Heart left ventricle (tissue), 16 donors: ENCODE measurements around the gene BEAN1. TPM values are rescaled to one million over a fixed set of nuclear protein-coding genes. Genes with fewer than 3 reads are reported as not detected.

Experiments
- ATAC-seq, 4 donors: fragments of 200-7000 bp; cut with Tn5 transposase; one replicate each; pipeline ENCODE4 v1.9.1; 2020 to 2022; ENCODE audit warnings: moderate library complexity in 4 of 4, mild to moderate bottlenecking in 3 of 4, moderate number of reproducible peaks in 1 of 4
- DNase-seq, 5 donors: peaks; one replicate each; pipeline ENCODE4 v3.0.0-alpha.2; 2020
- H3K27ac ChIP-seq, 12 donors: fragments of 200-600 bp; sonication (generic) in 4 of 12; one replicate each; pipeline versions ENCODE4 v1.5.0 to v1.8.0; 2016 to 2022; ENCODE audit warnings: mild to moderate bottlenecking in 2 of 12
- H3K27me3 ChIP-seq, 9 donors: fragments of 200-600 bp; sonication (generic) in 2 of 9; one replicate each; pipeline versions ENCODE4 v1.5.1 to v1.8.0; 2016 to 2022; ENCODE audit warnings: mild to moderate bottlenecking in 3 of 9
- H3K36me3 ChIP-seq, 9 donors: fragments of 200-600 bp; sonication (generic) in 2 of 9; one replicate each; pipeline versions ENCODE4 v1.5.0 to v1.8.0; 2018 to 2022; ENCODE audit warnings: mild to moderate bottlenecking in 2 of 9
- H3K4me1 ChIP-seq, 12 donors: fragments of 200-600 bp; sonication (generic) in 4 of 12; one replicate each; pipeline versions ENCODE4 v1.5.0 to v1.8.0; 2016 to 2022; ENCODE audit warnings: mild to moderate bottlenecking in 3 of 12
- H3K4me3 ChIP-seq, 12 donors: fragments of 200-600 bp; sonication (generic) in 4 of 12; one replicate each; pipeline versions ENCODE4 v1.5.0 to v1.8.0; 2017 to 2022; ENCODE audit warnings: mild to moderate bottlenecking in 9 of 12, moderate library complexity in 4 of 12
- H3K9me3 ChIP-seq, 12 donors: fragments of 200-600 bp; sonication (generic) in 4 of 12; one replicate each; pipeline versions ENCODE4 v1.5.0 to v1.8.0; 2016 to 2022; ENCODE audit warnings: mild to moderate bottlenecking in 1 of 12
- POLR2A ChIP-seq, 2 donors: fragments of 450-650 bp; IDR thresholded peaks; one replicate each; pipeline ENCODE4 v1.6.1; 2017; ENCODE audit warnings: antibody characterized with exemption in 2 of 2, mild to moderate bottlenecking in 2 of 2, moderate library complexity in 2 of 2
- WGBS, 4 donors: extraction: QIAGEN DNeasy Blood & Tissue Kit in 2 of 4; methylation state at CpG; one replicate each; pipeline versions ENCODE4 v1.1.5 to v1.1.7; 2013 to 2018; 5-methylcytosine and 5-hydroxymethylcytosine counted together
- intact Hi-C, 10 donors: fragments of 100-400 bp; cut with DNase I; formaldehyde crosslinking; loops; one replicate each; pipeline versions ENCODE4 v1.11.1 to v1.14.2; 2022
- polyA plus RNA-seq, 2 donors: library from polyadenylated mRNA; stranded (reverse); fragments of 200-250 nt; gene quantifications; one replicate each; pipeline ENCODE4 v1.2.3, GENCODE V29; 2013
- total RNA-seq, 9 donors: library from RNA; depleted of rRNA in 2 of 9; stranded (reverse); fragments of >200 nt in 2 of 9; fragmentation: NEBNext Ultra II Directional in 3 of 9; extraction: Animal tissue kit (Norgen Biotek cat#: 25700) in 3 of 9; gene quantifications; one replicate each; pipeline versions ENCODE4 v1.1.0 to v1.2.4, GENCODE V29; 2016 to 2023
- TF ChIP-seq, protein P1 (sequence below), 12 donors: fragments of 200-600 bp; sonication (generic) in 4 of 12; IDR thresholded peaks; one replicate each; pipeline versions ENCODE4 v1.5.0 to v1.8.0; 2018 to 2022; ENCODE audit warnings: antibody characterized with exemption in 12 of 12, mild to moderate bottlenecking in 5 of 12
- donor health status: ischemic (EF 13 %, LVEDD 7.1; RV severe dilation, severe dysfunction).
- donor health status: healthy with polysubstance abuse.
- donor health status: DM: no; HTN: yes; CAD: no.
- donor health status: DM: no; HTN: no; CAD: no.
- donor health status: ischemic (EF 25% LVEDD 6.9; RV normal size, moderate dysfunction).
- donor health status: ischemic (EF 25% LVEDD 5.7; RV mildly dilated, moderate dysfunction).
- donor health status: healthy.
- donor health status: DM: yes; HTN: yes; CAD: no.
- donor health status: ischemic (EF 35%, LVEDD 5.7; RV mildly dilated, moderate dysfunction).
- donor health status: nonischemic (EF 11% LVEDD 7.7; RV severe dilation, severe dysfunction).
- donor health status: DM: yes; HTN: yes; CAD: no.
- donor health status: PGD.
- donor health status: ischemic (EF 29% LVEDD 5.4; RV normal size, mild dysfunction).
- donor health status: nonischemic (EF 23%, LVEDD 6.1; RV moderate dilation, normal function).

Gene BEAN1
- total and polyA plus RNA-seq, 11 donors, result 0.30 to 8.8 (median 1.5) TPM

DNA sequence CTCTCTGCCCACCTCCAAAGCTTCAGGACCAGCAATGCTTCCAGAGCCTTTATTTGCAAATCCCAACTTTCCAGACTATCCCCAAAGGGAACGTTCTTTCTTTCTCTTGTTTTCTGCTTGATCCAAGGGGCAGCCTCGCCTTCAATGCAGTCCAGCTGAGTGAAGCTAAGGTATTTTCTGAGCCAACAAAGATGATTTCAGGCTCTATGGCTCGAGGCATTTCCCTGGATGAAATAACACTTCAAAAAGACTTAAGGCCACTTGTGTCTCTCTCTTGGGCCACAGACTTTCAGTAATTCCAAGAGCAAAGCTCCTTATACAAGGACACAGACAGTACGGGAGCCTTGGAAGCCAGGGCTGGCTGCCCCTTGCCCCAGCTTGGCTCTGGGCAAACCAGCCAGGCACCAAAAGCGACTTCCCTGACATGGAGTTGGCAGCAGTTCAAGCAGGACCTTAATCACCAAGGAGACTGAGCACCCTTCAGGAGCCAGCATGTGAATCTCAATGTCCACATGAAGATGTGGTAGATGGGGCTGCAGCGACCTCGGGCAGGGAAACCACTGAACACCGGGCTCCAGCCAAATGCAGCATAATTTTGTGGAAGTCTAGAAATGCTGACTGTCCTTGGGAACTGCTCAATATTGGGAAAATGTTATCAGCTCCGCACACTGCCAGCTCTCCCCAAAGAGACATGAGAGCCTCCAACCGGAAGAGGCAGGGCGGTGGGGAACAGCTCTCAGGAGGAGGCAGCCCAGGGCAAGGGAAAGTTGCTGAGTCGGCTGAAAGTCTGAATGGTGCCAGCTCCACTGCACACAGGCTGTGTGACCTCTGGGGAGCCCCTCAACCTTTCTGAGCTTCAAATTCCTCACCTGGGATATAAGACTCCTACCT is 83.9 kb downstream of the BEAN1 start:
- Histone ChIP-seq H3K27ac (peak overlapping the region; percentile 31 to 84 (median 66)), H3K4me1 (peaks cover 4 to 58% (median 39%) of the 10 kb centered on the region in 12 donors), H3K27me3 (no peaks in the 10 kb centered on the region), H3K9me3 (no peaks in the 10 kb centered on the region), H3K4me3 (no peak overlapping the region), H3K36me3 (peaks cover 0 to 39% (median 6%) of the 10 kb centered on the region in 9 donors)
- ATAC-seq (peak in 3 of 4 donors; percentile 29 to 50 (median 43)), DNase-seq (peak in 1 of 5 donors; percentile 61)
- intact Hi-C loops, result loop anchor here in 1 of 10 donors (5.0 kb wide), 1 partner anchor 41 kb away; the partner anchor contains the start of genes CKLF and TK2
- WGBS, 4 donors, result 55 to 69% (median 62%) methylated on average over 11 to 12 of the region's 12 CpGs
- TF ChIP-seq, protein P1, sequence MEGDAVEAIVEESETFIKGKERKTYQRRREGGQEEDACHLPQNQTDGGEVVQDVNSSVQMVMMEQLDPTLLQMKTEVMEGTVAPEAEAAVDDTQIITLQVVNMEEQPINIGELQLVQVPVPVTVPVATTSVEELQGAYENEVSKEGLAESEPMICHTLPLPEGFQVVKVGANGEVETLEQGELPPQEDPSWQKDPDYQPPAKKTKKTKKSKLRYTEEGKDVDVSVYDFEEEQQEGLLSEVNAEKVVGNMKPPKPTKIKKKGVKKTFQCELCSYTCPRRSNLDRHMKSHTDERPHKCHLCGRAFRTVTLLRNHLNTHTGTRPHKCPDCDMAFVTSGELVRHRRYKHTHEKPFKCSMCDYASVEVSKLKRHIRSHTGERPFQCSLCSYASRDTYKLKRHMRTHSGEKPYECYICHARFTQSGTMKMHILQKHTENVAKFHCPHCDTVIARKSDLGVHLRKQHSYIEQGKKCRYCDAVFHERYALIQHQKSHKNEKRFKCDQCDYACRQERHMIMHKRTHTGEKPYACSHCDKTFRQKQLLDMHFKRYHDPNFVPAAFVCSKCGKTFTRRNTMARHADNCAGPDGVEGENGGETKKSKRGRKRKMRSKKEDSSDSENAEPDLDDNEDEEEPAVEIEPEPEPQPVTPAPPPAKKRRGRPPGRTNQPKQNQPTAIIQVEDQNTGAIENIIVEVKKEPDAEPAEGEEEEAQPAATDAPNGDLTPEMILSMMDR (IDR thresholded peaks at IDR 0.05), result no peak
- TF ChIP-seq POLR2A (IDR thresholded peaks at IDR 0.05), result no peak

DNA sequence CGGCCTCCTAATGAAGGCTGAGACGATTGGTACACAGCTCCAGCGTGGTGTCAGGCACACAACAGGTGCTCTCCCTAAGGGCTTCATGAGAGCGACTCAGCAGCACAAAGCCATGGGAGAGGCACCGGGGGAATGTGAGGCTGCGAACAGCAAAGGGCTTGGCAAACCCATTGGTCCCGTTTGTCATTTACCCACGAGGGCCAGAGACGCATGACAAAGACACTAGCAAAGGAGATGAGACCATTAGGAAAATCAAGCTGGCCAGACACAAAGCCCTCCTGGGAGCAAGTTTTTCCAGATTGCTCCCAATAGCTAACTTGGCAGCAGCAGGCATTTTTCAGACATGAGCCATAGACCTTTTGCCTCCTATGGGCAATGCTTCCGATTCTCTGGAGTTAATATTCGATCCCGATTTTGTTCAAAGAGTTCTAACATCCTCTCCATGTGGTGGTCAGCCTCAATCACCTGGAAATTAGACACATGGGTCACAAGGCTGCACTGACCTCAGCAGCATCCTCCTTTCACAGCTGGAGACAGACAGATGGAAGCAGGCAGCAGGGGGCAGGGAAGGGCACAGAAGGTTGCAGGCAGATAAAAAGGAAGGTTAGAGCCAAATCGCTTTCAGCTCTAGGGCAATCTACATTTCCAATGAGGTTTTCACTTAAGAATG is 84.6 kb downstream of the BEAN1 start:
- Histone ChIP-seq H3K9me3 (no peaks in the 10 kb centered on the region), H3K36me3 (peaks cover 0 to 39% (median 6%) of the 10 kb centered on the region in 9 donors), H3K27ac (peak overlapping the region; percentile 31 to 84 (median 66)), H3K4me1 (peaks cover 10 to 65% (median 46%) of the 10 kb centered on the region in 12 donors), H3K4me3 (no peak overlapping the region), H3K27me3 (no peaks in the 10 kb centered on the region)
- WGBS, 4 donors, result 50 to 63% (median 53%) methylated on average over 11 to 13 of the region's 13 CpGs
- DNase-seq (peak in 1 of 5 donors; percentile 60), ATAC-seq (peak in 2 of 4 donors; percentile 2 to 6)
- TF ChIP-seq, protein P1 (IDR thresholded peaks at IDR 0.05), result peak in 3 of 12 donors; percentile 5 to 34 (median 22)
- TF ChIP-seq POLR2A (IDR thresholded peaks at IDR 0.05), result no peak
- intact Hi-C loops, result loop anchor here in 1 of 10 donors (5.0 kb wide), 1 partner anchor 41 kb away; the partner anchor contains the start of genes CKLF and TK2

DNA sequence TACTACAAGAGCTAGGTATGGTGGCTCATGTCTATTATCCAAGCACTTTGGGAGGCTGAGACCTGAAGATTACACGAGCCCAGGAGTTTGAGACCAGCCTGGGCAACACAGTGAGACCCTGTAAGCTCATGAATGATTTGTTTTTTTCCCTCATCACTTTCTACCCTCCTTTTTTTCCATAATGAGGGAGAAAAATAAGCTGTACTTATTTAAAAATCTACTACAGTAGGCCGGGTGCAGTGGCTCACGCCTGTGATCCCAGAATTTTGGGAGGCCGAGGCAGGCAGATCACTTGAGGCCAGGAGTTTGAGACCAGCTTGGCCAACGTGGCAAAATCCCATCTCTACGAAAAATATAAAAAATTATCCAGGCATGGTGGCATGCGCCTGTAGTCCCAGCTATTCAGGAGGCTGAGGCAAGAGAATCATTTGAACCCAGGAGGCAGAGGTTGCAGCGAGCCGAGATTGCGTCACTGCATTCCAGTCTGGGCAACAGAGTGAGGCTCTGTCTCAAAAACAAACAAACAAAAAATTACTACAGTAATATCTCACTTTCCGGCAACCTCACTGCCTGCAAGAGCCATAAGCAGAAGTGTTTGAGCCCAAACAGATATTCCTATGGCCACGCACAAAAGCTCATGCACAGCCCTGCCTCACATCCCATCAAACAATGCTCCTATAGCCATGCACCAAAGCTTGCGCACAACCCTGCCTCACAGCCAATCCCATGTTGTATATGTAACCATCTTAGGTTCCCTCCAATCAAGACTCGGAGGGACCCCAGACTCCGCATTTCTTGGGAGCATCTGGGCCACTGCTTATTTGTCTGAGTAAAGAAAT is 85.4 kb downstream of the BEAN1 start:
- Histone ChIP-seq H3K9me3 (no peaks in the 10 kb centered on the region), H3K36me3 (peaks cover 0 to 39% (median 5%) of the 10 kb centered on the region in 9 donors), H3K27ac (peak overlapping the region in 11 of 12 donors; percentile 40 to 84 (median 67)), H3K4me1 (peaks cover 11 to 71% (median 52%) of the 10 kb centered on the region in 12 donors), H3K27me3 (no peaks in the 10 kb centered on the region), H3K4me3 (no peak overlapping the region)
- intact Hi-C loops, result loop anchor here in 1 of 10 donors (5.0 kb wide), 1 partner anchor 40 kb away; the partner anchor contains the start of genes CKLF and TK2
- WGBS, 4 donors, result 76 to 88% (median 84%) methylated on average over 15 of the region's 15 CpGs
- DNase-seq (no peak), ATAC-seq (no peak)
- TF ChIP-seq POLR2A (IDR thresholded peaks at IDR 0.05), result no peak
- TF ChIP-seq, protein P1 (IDR thresholded peaks at IDR 0.05), result no peak
